Measurements from ENCODE around the gene CHST12.
"Not testable (repeated sequence)": the region's sequence is repeated elsewhere in the genome, so short reads cannot be mapped to it uniquely, and the experiment has no call there.

Gene CHST12

DNA sequence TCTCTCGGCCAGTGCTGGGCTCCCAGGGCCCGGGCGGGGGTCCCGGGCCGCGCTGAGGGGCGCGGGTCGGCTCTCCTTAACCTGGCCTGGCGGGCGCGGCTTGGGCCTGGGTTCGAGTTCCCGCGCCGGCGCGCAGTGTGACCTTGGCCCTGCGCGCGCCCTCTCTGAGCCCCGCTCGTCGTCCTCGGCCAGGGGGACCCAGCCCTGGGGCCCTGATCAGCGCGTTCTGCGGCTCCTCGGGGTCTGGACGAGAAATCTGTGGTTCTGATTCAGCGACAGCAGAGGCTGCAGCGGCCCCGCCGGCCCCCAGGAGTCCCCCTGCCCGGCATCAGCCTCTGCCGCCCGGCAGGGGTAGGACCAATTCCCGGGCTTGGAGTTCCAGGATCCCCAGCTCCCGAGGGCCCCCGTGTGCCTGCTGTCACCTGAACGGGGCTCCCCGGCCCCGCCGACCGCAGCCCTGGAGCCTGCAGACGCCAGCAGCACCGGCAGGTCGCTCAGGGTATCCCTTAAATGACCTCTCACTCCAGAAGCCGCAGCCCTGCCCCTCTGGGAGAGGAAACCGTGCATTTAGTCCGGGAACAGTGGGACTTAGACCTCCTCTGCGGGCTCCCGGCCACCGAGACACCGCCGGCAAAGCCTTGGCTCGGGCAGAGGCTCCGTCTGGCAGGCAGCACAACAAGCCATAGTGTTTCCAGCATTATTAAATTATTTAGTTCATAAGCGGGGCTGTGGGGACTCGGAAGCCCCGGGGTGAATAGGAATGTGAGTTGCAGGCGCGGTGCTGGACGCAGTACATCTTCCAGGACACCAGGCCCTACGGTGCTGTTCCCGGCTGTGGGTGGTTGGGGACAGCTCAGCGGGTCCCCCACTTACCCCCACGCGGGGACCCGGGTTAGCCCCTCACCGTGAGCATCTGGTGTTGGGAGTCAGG, 572 bp downstream of the CHST12 start:
- DNase-seq (ENCODE audit: low read depth), result no peak

DNA sequence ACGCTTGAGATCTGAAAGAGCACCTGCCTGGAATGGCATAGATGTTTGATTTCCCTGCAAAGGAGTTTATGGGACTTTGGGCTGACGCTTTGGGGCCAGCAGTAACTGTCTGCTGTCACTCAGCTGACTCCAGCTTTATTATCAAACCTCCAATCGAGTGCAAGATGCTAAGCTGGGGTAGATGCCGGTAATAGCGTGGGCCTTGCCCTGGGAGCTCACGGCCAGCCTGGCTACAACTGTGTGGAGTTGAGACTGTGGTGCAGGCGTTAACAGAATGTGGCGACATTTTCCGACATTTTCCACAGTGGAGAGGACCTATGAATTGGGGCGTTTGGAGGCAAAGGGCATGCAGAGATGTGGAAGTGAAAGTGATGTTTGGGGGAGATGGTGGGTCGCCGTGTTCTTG, 1.3 kb downstream of the CHST12 start:
- no peak for DNase-seq (ENCODE audit: low read depth)

DNA sequence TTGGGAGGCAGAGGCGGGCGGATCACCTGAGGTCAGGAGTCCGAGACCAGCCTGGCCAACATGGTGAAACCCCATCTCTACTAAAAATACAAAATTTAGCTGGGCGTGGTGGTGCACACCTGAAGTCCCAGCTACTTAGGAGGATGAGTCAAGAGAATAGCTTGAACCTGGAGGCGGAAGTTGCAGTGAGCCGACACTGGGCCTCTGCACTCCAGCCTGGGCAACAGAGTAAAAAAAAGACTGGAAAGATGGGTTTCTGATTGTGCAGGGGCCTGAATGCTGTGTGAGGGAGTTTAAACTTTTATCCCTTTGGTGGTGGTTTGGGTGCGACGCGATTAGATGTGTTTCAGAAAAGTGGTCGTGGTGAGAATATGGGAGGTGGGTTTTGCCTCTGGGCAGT, 1.8 kb downstream of the CHST12 start:
- no peak for DNase-seq (ENCODE audit: low read depth)

DNA sequence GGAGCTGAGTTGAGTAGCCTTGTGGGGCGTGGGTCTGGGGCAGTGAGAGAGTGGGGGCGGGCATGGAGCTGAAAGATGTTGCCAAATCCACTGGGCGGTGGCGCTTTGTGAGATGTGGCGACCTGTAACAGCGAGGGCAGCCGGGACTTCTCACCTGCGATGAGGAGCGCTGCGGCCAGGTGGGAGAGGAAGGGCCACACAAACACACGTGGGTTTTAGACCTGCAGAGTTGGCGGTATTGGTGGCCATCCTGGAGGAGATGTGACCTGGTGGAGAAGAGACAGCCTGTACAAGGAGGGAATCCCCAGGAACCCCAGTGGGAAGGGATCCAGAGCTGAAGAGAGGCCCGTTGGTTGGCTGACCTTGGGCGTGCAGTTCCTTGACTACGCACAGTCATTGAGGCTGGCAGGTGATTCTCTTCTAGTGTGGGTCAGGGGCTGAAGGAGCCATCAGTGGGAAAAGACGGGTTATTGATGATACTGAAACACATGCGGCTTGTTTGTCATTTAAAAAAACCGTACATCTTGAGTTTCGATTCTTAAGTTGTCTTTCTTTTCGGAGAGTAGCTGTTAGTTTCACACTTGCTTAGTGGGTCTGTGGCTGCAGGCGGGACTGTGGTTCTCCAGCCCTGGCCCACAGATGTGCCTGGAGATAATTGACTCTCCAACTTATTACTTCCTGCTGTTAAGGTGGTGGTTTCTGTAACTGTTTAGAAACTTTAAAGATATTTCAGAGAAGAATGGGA, 2.4 kb downstream of the CHST12 start:
- no peak for DNase-seq (ENCODE audit: low read depth)

DNA sequence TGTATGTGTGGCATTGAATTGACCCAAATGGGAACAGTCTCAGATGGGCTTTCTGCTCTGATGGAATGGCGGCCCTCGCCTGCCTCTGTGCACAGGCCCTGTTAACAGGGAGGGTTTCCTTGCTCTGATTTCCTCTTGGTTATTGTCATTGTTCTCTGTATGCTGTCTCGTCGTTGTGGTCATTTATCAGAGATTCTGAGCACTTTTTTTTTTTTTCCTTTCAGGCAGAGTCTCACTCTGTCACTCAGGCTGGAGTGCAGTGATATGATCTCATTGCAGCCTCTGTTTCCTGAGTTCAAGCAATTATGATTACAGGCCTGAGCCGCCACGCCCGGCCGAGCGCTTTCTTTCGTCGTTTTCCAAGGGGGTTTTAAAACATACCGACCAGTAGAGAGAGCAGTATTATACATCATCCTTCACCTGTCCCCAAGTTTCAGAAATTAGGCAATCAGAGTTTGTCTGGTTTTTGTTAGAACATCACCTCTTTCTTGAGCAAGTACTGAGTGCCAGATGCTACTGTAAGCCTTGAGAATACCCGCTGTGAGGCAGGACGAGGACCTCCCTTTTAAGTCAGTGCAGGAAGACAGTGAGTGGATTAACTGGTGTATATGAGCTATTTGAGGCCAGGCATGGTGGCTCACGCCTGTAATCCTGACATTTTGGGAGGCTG, 6.5 kb downstream of the CHST12 start:
- no peak for DNase-seq (ENCODE audit: low read depth)

DNA sequence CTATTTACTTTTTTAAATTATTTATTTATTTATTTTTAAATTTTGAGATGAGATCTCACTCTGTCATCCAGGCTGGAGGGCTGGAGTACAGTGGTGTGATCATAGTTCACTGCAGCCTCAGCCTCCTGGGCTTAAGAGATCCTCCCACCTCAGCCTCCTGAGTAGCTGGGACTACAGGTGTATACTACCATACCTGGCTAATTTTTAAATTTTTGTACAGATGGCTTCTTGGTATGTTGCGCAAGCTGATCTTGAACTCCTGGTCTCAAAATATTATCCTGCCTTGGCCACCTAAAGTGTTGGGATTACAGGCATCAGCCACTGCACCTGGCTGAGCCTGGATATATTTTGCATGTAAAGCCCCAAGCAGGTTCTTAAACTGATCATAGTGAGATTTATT, 7.6 kb downstream of the CHST12 start:
- no peak for DNase-seq (ENCODE audit: low read depth)

DNA sequence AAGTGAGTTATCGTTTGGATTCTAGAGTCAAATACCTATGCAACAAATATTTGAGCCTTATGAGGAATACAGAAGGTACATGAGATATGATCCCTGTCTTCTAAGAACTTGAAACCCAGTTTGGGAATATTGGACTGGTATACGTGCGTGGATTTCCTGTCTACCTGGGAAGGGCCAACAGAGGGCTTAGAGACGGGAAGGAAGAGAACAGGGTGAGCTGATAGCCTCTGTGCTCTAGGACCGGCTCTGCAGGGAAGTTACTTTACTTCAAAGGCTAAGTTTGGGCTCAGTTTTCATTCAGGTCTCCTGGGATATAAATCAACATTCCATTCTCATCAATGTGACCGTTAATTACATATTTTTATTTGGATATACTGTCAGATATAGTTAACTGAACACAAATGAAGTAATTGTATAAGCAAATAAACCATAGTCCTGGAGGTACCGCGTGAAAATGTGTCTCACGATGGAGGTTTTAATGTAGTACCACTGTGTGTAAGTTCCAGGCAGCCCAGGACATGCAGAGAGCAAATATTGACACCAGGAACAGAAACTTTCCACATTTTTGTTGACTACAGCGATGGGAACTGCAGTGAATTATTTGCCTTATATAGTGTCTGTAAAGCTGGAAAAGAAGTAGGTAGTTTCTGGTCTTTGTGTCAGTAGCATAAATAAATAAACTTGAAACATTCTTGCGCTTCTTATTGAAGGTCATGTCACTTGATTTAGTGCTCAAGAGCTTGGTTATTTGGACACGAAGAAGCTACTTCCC, 8.6 kb downstream of the CHST12 start:
- no peak for DNase-seq (ENCODE audit: low read depth)

DNA sequence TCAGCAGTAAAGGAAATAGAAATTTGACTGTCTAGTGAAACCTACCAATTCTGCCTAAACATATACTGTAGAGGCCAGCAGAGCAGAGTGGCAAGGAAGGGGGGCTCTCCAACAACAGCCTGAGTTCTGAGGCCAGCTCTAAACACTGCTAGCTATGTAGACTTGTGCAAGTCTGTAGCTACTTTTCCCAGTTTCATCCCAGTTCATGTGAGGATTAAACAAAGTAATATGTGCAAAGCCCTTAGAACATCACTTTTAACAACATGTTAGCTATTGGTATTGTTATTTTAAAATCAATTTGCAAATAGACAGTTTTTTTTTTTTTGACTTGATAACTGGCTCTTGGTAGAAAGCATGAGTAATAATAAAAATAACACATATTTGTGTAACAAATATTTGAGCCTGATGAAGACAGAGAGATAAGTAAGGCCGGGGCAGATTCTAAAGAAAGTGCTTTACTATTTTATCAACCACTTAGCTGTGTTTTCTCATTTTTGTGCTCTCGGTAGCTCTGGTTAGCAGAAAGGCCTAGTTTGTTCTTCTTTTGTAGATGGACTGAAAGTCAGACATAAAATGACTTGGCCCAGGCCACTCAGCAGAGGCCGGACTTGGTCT, 9.3 kb downstream of the CHST12 start:
- no peak for DNase-seq (ENCODE audit: low read depth)

DNA sequence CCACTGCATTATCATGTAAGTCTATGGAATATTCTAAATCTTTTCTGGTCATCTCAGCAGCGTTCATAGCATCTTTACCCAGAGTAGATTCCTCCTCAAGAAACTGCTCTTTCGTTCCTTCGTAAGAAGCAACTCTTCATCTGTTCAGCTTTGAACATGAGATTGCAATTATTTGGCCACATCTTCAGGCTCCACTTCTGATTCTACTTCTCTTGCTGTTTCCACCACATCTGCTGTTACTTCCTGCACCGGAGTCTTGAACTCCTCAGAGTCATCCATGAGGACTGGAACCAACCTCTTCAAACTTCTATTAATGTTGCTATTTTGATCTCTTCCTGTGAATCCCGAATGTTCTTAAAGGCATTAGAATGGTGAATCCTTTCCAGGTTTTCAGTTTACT, 12.7 kb downstream of the CHST12 start:
- no peak for DNase-seq (ENCODE audit: low read depth)

DNA sequence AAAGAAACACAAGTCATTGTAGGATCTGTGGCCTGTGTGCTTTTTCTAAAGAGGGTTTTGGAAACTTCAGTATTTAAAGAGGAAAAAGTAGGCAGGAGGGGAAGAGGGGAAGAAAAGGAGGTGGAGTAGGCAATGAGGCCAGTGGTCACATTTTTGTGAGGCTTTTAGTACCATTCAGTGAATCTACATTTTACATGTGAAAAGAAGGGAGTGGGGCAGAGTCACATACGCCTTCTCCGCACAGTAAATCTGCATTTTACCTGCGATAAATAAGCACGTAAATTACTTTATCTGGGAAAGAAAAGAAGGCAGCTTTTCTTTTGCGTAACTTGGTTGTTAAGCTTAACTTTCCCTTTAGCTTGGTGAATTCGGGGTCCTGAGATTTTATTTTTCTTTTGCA, 13.2 kb downstream of the CHST12 start:
- no peak for DNase-seq (ENCODE audit: low read depth)

DNA sequence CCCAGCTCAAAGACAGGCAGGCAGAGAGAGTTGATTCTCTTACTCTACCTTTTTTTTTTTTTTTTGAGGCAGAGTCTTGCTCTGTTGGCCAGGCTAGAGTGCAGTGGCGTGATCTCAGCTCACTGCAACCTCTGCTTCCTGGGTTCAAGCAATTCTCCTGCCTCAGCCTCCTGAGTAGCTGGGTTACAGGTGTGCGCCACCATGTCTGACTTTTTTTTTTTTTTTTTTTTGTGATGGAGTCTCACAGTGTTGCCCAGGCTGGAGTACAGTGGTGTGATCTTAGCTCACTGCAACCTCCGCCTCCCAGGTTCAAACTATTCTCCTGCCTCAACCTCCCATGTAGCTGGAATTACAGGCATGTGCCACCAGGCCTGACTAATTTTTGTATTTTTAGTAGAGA, 13.8 kb downstream of the CHST12 start:
- not testable (repeated sequence) for DNase-seq (ENCODE audit: low read depth)

DNA sequence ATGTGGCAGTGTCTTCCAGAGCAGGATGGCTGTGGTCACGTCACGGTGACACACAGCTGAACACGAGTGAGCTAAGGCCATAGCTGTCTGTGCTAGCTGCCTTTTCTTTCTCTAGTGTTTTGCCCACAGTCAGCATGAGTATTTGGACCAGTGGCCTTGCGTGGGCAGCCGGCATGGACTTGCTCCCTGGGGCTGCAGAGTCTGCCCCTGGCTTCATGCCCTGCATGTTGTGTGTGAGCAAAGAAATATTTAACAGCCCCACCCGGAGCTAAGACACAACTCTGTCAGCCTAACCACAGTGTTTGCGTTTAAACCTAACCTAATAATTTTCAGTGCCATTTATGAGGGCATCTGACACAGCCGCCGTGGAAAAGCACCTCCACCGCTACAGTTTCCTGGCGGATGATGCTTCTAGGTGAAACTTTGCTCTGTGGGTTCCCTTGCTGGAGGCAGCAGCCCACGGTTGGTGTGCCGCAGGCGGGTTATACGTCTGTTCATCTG, 14.6 kb downstream of the CHST12 start:
- DNase-seq (ENCODE audit: low read depth), result no peak

DNA sequence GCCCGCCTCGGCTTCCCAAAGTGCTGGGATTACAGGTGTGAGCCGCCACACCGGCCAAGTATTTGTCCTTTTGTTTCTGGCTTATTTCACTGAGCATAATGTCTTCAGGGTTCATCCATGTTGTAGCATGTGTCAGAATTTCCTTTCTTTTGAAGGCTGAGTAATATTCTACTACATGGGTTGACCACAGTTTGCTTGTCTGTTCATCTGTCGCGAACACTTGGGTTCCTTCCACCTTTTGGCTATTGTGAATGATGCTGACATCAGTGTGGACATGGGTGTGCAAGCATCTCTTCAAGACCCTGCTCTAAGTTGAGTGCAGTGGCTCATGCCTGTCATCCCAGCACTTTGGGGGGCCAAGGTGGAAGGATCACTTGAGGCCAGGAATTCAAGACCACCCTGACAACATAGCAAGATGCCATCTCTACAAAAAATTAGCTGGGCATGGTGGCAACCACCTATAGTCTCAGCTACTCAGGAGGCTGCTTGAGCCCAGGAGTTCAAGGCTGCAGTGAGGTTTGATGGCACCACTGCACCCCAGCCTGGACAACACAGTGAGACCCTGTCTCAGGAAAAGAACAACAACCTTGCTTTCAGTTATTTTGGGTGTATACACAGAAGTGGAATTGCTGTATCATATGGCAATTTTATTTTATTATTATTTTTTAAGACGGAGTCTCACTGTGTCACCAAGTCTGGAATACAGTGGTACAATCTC, 17.0 kb downstream of the CHST12 start:
- no peak for DNase-seq (ENCODE audit: low read depth)

DNA sequence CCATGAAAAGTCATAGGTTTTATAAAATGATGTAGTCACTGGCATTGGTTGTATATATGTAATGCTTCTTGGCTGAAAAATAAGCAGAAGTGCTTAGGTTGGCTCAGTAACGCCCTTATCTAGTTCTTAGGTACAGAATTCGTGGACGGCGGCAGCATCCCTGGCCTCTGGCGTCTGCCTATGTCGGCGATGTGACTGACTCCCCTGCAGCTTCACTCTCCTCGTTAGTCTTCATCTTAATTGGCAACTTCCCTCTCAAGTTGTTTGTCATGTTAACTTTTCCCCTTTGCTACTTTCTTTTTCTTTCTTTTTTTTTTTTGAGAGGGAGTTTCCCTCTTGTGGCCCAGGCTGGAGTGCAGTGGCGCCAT, 18.5 kb downstream of the CHST12 start:
- no peak for DNase-seq (ENCODE audit: low read depth)

DNA sequence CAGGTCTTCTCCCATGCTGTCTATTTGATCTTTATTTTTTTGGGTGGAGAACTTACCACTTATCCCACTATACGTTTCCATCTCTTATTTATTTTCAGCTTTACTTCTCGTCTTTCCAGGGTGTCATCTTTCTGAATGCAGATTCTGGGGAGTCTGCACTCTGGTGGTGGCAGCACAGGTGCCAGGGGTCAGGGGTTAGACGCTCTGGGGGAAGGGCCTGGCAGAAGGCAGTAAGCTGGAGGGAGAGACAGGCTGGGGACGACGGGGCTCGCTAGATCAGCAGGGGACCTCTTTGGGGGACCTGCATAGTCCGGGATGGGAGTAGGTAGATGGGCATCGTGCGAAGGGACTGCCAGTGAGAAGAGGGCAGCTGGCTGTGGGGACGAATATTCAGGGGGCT, 22.3 kb downstream of the CHST12 start:
- DNase-seq (ENCODE audit: low read depth), result no peak

DNA sequence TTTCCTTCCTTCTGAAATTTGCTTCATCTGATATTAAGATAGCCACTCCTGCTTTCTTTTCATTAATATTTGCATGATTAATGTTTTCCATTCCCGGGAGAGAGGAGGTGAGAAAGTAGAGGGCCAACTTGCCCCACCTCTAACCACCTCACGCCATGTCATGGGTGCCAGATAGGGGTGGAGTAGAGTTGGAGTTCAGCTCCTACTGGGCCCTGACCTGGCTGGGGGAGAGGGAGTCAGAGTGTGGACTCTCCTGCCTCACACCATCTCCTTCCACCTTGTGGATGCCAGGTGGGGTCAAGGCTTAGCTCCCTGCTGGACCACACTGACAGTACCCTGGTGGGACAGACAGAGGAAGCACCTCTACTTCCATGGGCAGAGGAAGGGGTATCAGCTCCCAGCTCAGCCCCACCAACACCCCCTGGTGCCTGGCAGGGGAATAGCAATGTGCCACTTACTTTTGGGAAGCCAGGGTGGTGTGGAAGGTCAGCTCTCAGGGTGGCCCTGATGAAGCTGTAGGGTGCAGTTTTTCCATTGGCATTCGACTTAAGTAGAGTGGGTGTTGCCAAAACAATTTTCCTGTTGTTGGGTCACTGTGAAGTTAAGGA, 28.0 kb downstream of the CHST12 start:
- DNase-seq (ENCODE audit: low read depth), result no peak

DNA sequence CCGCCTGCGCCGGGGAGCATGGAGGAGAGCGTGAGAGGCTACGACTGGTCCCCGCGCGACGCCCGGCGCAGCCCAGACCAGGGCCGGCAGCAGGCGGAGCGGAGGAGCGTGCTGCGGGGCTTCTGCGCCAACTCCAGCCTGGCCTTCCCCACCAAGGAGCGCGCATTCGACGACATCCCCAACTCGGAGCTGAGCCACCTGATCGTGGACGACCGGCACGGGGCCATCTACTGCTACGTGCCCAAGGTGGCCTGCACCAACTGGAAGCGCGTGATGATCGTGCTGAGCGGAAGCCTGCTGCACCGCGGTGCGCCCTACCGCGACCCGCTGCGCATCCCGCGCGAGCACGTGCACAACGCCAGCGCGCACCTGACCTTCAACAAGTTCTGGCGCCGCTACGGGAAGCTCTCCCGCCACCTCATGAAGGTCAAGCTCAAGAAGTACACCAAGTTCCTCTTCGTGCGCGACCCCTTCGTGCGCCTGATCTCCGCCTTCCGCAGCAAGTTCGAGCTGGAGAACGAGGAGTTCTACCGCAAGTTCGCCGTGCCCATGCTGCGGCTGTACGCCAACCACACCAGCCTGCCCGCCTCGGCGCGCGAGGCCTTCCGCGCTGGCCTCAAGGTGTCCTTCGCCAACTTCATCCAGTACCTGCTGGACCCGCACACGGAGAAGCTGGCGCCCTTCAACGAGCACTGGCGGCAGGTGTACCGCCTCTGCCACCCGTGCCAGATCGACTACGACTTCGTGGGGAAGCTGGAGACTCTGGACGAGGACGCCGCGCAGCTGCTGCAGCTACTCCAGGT, 29.7 kb downstream of the CHST12 start:
- no peak for DNase-seq (ENCODE audit: low read depth)

DNA sequence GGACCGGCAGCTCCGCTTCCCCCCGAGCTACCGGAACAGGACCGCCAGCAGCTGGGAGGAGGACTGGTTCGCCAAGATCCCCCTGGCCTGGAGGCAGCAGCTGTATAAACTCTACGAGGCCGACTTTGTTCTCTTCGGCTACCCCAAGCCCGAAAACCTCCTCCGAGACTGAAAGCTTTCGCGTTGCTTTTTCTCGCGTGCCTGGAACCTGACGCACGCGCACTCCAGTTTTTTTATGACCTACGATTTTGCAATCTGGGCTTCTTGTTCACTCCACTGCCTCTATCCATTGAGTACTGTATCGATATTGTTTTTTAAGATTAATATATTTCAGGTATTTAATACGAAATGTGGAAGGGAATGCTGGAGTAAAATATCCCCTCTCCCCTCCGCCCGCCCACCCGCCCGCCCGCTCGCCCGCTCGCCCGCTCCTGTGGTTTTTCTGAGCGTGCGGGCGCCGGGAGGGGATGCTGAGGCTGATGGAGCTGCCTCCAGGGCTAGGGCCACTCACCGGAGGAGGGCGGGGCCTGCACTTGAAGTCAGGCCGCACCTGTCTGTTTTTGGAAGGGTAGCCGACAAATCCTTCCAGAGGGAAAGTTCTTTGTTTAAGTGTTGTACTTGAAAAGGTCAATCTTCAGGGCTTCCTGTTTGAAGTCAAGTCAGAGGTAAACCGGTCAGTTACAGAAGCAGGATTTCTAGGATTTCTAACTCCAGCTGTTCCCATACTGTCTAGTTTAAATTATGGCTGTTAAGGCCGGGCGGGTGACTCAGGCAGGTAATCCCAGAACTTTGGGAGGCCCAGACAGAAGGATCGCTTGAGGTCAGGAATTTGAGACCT, 30.5 kb downstream of the CHST12 start:
- DNase-seq (ENCODE audit: low read depth), result no peak

DNA sequence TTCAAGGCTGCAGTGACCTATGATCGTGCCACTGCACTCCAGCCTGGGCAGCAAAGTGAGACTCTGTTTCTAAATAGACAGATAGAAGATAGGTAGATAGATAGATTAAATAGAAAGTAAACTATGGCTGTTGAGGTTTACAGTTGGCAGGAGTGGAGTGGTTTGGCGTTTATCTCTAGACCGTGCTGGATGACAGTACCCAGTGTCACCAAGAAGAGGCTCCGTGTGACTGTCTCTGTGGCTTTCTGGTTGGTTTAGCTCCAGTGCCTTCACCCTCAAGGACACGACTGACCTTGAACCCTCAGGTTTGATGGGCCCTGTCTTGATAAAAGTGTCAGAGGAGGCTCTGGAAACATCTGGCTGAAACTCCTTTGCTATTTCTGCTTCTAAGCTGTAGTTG, 31.7 kb downstream of the CHST12 start:
- DNase-seq (ENCODE audit: low read depth), result no peak
